HCT116 (cell line): ENCODE data around the gene POGLUT2. TPM values are rescaled to one million over a fixed set of nuclear protein-coding genes. Genes with fewer than 3 reads are reported as not detected.

ENCODE experiments used
- ATAC-seq: fragments of 200-7000 bp; cut with Tn5 transposase; 2 replicates; pipeline ENCODE4 v1.9.1; 2020; ENCODE audit warnings: mild to moderate bottlenecking, moderate library complexity
- BruUV-seq: library from RNA; stranded (reverse); fragments of 400-500 nt; replicated peaks from 2 replicates; lab custom pipeline; 2021; lab: Mats Ljungman, UMichigan
- CTCF ChIA-PET: fragments of 300-600 bp; sonication (Branson Sonifier 250); formaldehyde crosslinking; loops from one replicate; lab custom pipeline; 2021; ENCODE audit warnings: antibody characterized with exemption; lab: Charles Lee
- POLR2A ChIA-PET: fragments of 300-600, 350-600 bp; sonication (Branson Sonifier 250); formaldehyde crosslinking; loops from one replicate; lab custom pipeline; 2021; ENCODE audit warnings: antibody characterized with exemption; lab: Charles Lee
- RAD21 ChIA-PET, 2 experiments: fragments of 300-600 bp; sonication (Branson Sonifier 250); formaldehyde crosslinking; loops; one replicate each; lab custom pipeline; 2023; ENCODE audit warnings: low total read pairs in 2 of 2; ENCODE audit not compliant: uncharacterized antibody in 2 of 2, unreplicated experiment in 2 of 2, low non-redundant PET in 1 of 2; lab: Charles Lee
- DNase-seq: peaks from one replicate; pipeline ENCODE4 v3.0.0-alpha.2; 2010; ENCODE audit warnings: low read depth, low spot score
- H2AFZ ChIP-seq: fragments of 200-600 bp; shearing (Covaris generic), sonication (generic); 2 replicates; pipeline ENCODE4 v1.6.1; 2017; ENCODE audit warnings: low read depth, mixed run types, mixed read lengths, antibody characterized with exemption, low read length; ENCODE audit not compliant: poor library complexity, severe bottlenecking
- H3K27ac ChIP-seq: 2 replicates; pipeline ENCODE4 v1.5.1; 2012; ENCODE audit warnings: low read depth, low read length
- H3K27me3 ChIP-seq: fragments of 200-600 bp; sonication (generic); 2 replicates; pipeline ENCODE4 v1.6.1; 2016; ENCODE audit warnings: mixed run types, low read length, mixed read lengths; ENCODE audit not compliant: insufficient read depth
- H3K36me3 ChIP-seq, 2 experiments: fragments of 200-500 bp in 1 of 2; fragments of 200-600 bp in 1 of 2; sonication (Bioruptor generic) in 1 of 2; sonication (generic) in 1 of 2; 2 replicates each; pipeline versions ENCODE4 v1.5.1 to v1.6.1; 2014 to 2016; ENCODE audit warnings: low read length in 2 of 2, inconsistent platforms in 1 of 2, mixed read lengths in 1 of 2, mixed run types in 1 of 2; ENCODE audit not compliant: insufficient read depth in 2 of 2, control insufficient read depth in 1 of 2
- H3K4me1 ChIP-seq, 2 experiments: fragments of 200-600 bp in 1 of 2; sonication (generic) in 1 of 2; 2 replicates each; pipeline versions ENCODE4 v1.5.1 to v1.6.1; 2012 to 2017; ENCODE audit warnings: low read length in 2 of 2, inconsistent platforms in 1 of 2, mild to moderate bottlenecking in 1 of 2, mixed read lengths in 1 of 2, mixed run types in 1 of 2, moderate library complexity in 1 of 2; ENCODE audit not compliant: insufficient read depth in 2 of 2, control insufficient read depth in 1 of 2
- H3K4me2 ChIP-seq: fragments of 200-600 bp; sonication (generic); 2 replicates; pipeline ENCODE4 v1.6.1; 2017; ENCODE audit warnings: mixed run types, low read length, mixed read lengths
- H3K4me3 ChIP-seq, 2 experiments: fragments of 200-600 bp in 1 of 2; sonication (generic) in 1 of 2; replicated peaks in 1 of 2; 2 replicates each; pipeline ENCODE4 v1.5.1; 2011 to 2016; ENCODE audit warnings: low read length in 2 of 2, control low read depth in 1 of 2, low read depth in 1 of 2, mild to moderate bottlenecking in 1 of 2, mixed read lengths in 1 of 2, mixed run types in 1 of 2
- H3K79me2 ChIP-seq: fragments of 200-600 bp; sonication (generic); 2 replicates; pipeline ENCODE4 v1.6.1; 2017; ENCODE audit warnings: mild to moderate bottlenecking, mixed run types, low read length, moderate library complexity, mixed read lengths; ENCODE audit not compliant: insufficient read depth
- H3K9ac ChIP-seq: fragments of 200-600 bp; sonication (generic); 2 replicates; pipeline ENCODE4 v1.6.1; 2016; ENCODE audit warnings: low read length, mixed read lengths
- H3K9me2 ChIP-seq: fragments of 200-600 bp; sonication (generic), shearing (Covaris generic); 2 replicates; pipeline ENCODE4 v1.6.1; 2017; ENCODE audit warnings: mixed run types, mild to moderate bottlenecking, moderate library complexity; ENCODE audit not compliant: insufficient read depth
- H3K9me3 ChIP-seq, 2 experiments: fragments of 200-500 bp in 1 of 2; fragments of 200-600 bp in 1 of 2; sonication (Bioruptor generic) in 1 of 2; sonication (generic) in 1 of 2; 2 replicates each; pipeline ENCODE4 v1.6.1; 2014 to 2017; ENCODE audit warnings: low read length in 2 of 2, mixed read lengths in 2 of 2, inconsistent platforms in 1 of 2, low read depth in 1 of 2, mild to moderate bottlenecking in 1 of 2, mixed run types in 1 of 2, moderate library complexity in 1 of 2; ENCODE audit not compliant: control insufficient read depth in 1 of 2, insufficient read depth in 1 of 2
- H4K20me1 ChIP-seq: fragments of 200-600 bp; sonication (generic), shearing (Covaris generic); 2 replicates; pipeline ENCODE4 v1.6.1; 2017; ENCODE audit warnings: mixed run types, mild to moderate bottlenecking, moderate library complexity; ENCODE audit not compliant: insufficient read depth
- CEBPB ChIP-seq: IDR thresholded peaks from 2 replicates; pipeline ENCODE4 v1.6.1; 2012; ENCODE audit warnings: low read depth
- ELF1 ChIP-seq: IDR thresholded peaks from 2 replicates; pipeline ENCODE4 v1.6.1; 2012; ENCODE audit warnings: low read depth, borderline replicate concordance
- EZH2 ChIP-seq: fragments of 200-600 bp; sonication (generic); IDR thresholded peaks from 2 replicates; pipeline ENCODE4 v1.6.1; 2017; ENCODE audit warnings: antibody characterized with exemption, mixed run types
- EZH2phosphoT487 ChIP-seq: fragments of 200-600 bp; IDR thresholded peaks from 2 replicates; pipeline ENCODE4 v1.6.1; 2018; ENCODE audit warnings: antibody characterized with exemption, borderline replicate concordance
- JUND ChIP-seq: IDR thresholded peaks from 2 replicates; pipeline ENCODE4 v1.6.1; 2012
- POLR2AphosphoS5 ChIP-seq: IDR thresholded peaks from 2 replicates; pipeline ENCODE4 v1.6.1; 2011; ENCODE audit warnings: mild to moderate bottlenecking, low read depth, low read length, moderate library complexity
- RAD21 ChIP-seq: IDR thresholded peaks from 2 replicates; pipeline ENCODE4 v1.6.1; 2012; ENCODE audit warnings: low read depth, mild to moderate bottlenecking
- SIN3A ChIP-seq: IDR thresholded peaks from 2 replicates; pipeline ENCODE4 v1.6.1; 2012; ENCODE audit warnings: low read depth
- SP1 ChIP-seq: IDR thresholded peaks from 2 replicates; pipeline ENCODE4 v1.6.1; 2012; ENCODE audit warnings: low read depth
- TCF7L2 ChIP-seq: IDR thresholded peaks from 2 replicates; pipeline ENCODE4 v1.7.0; 2011; ENCODE audit warnings: borderline replicate concordance, inconsistent platforms; ENCODE audit not compliant: insufficient read depth, insufficient read length; ENCODE audit errors: extremely low read depth
- YY1 ChIP-seq: IDR thresholded peaks from 2 replicates; pipeline ENCODE4 v1.6.1; 2011; ENCODE audit warnings: low read length, low read depth, moderate library complexity, mild to moderate bottlenecking; ENCODE audit not compliant: insufficient replicate concordance; ENCODE audit errors: extremely low read depth
- ZFX ChIP-seq: fragments of 450-650 bp; IDR thresholded peaks from 2 replicates; pipeline ENCODE4 v1.6.1; 2017
- intact Hi-C: fragments of 100-400 bp; cut with micrococcal nuclease; formaldehyde crosslinking; loops from 2 replicates; pipeline ENCODE4 v1.10.0; 2022
- total RNA-seq: library from RNA; stranded (reverse); gene quantifications from one replicate; pipeline ENCODE4 v1.2.1, GENCODE V29; 2021; ENCODE audit not compliant: unreplicated experiment
- TF ChIP-seq, protein P1 (sequence below): IDR thresholded peaks from 2 replicates; pipeline ENCODE4 v1.6.1; 2012
- TF ChIP-seq, protein P2 (sequence below), 3 experiments: fragments of 200-600 bp in 1 of 3; sonication (generic) in 1 of 3; IDR thresholded peaks in 2 of 3; conservative IDR thresholded peaks in 1 of 3; 2 replicates each; pipeline ENCODE4 v1.5.1; 2012 to 2017; ENCODE audit warnings: low read depth in 2 of 3, low read length in 2 of 3, antibody characterized with exemption in 1 of 3, borderline replicate concordance in 1 of 3, control low read depth in 1 of 3, mild to moderate bottlenecking in 1 of 3, mixed read lengths in 1 of 3, mixed run types in 1 of 3, moderate library complexity in 1 of 3; ENCODE audit not compliant: insufficient read depth in 1 of 3
- TF ChIP-seq, protein P3 (sequence below): IDR thresholded peaks from 2 replicates; pipeline ENCODE4 v1.6.1; 2012; ENCODE audit warnings: low read depth

POGLUT2 gene
- total RNA-seq, 1 experiment from 2014 or later = 4.8 TPM

DNA sequence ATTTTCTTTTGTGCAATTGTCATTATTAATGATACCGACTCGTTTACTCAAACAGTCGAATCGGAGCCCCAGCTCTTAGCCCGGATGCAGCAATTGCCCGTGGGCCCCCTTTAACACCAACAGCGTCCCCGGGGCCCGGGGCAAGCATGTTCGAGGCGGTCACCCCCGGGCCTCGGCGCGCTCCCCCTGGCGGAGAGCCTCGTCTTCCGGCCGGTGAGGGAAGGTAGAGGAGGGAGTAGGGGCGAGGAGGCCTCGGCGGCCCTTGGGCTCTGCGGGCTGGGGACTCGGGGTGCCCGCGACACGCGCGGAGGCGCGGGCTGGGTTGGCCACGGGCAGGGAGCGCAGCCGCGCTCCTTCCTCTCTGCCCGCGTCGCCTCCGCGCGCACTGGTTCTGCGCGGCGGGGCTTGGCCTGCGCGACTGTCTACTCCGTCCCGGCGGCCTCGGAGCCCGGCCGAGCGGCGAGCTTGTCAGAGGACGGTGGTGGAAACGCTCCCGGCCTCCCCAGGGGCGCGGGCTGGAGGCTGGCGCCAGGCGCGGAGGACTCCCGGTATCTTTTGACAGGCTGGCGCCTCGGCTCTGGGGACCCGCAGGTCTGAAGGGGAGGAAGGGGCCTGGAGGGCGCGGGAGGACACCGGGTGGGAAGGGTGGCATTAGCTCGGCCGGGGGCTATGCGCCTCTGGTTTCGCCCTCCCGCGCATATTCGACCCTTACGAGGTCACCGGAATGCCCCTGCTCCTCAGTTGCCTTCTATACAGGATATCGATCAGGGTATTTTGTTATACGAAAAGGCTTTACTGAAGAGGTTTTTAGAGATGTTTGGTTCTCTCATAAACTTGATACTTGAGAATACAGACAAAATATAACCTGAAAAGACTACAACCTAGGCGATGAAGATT lies 1.6 kb upstream of the POGLUT2 start:
- H4K20me1 ChIP-seq = no peaks in the 10 kb centered on the region
- H3K9ac ChIP-seq = peak overlapping the region; percentile 67
- intact Hi-C loops = loop anchor here (2.0 to 5.0 kb wide), 2 partner anchors 44 to 1658 kb away; no protein-coding TSS in a partner anchor
- POLR2A ChIA-PET = no interaction called here
- CTCF ChIA-PET = interaction anchor here (0.7 to 1.5 kb wide), 3 partner anchors 8 to 204 kb away, joined by 3 to 4 read pairs (median 3); no protein-coding TSS in a partner anchor
- RAD21 ChIA-PET = no interaction called here
- no peaks in the 10 kb centered on the region for H3K27me3 ChIP-seq
- H3K79me2 ChIP-seq = peaks cover 11% of the 10 kb centered on the region
- H3K27ac ChIP-seq = peak overlapping the region; percentile 71
- BruUV-seq = no TSS peak
- H3K36me3 ChIP-seq = no peaks in the 10 kb centered on the region
- TF ChIP-seq POLR2AphosphoS5 = peak; percentile 67
- peak; percentile 22 for TF ChIP-seq RAD21
- TF ChIP-seq JUND = no peak
- TF ChIP-seq YY1 = peak; percentile 38
- TF ChIP-seq, protein P1, sequence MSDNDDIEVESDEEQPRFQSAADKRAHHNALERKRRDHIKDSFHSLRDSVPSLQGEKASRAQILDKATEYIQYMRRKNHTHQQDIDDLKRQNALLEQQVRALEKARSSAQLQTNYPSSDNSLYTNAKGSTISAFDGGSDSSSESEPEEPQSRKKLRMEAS = peak; percentile 70; the same call in 1 of the 2 replicates
- TF ChIP-seq, protein P2, sequence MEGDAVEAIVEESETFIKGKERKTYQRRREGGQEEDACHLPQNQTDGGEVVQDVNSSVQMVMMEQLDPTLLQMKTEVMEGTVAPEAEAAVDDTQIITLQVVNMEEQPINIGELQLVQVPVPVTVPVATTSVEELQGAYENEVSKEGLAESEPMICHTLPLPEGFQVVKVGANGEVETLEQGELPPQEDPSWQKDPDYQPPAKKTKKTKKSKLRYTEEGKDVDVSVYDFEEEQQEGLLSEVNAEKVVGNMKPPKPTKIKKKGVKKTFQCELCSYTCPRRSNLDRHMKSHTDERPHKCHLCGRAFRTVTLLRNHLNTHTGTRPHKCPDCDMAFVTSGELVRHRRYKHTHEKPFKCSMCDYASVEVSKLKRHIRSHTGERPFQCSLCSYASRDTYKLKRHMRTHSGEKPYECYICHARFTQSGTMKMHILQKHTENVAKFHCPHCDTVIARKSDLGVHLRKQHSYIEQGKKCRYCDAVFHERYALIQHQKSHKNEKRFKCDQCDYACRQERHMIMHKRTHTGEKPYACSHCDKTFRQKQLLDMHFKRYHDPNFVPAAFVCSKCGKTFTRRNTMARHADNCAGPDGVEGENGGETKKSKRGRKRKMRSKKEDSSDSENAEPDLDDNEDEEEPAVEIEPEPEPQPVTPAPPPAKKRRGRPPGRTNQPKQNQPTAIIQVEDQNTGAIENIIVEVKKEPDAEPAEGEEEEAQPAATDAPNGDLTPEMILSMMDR (IDR thresholded peaks at IDR 0.05 in 2 of 3, conservative IDR thresholded peaks at IDR 0.05 in 1 of 3; ENCODE audit: borderline replicate concordance in 1 of 3, insufficient read depth in 1 of 3, low read depth in 2 of 3, low read length in 2 of 3) = peak; percentile 49 to 78 (median 77); a peak in 5 of 6 replicates
- TF ChIP-seq CEBPB = no peak
- peak; percentile 40; the same call in 1 of the 2 replicates for TF ChIP-seq SIN3A
- TF ChIP-seq ELF1 = no peak
- TF ChIP-seq SP1 = no peak; the same call in 1 of the 2 replicates
- no peak for TF ChIP-seq EZH2phosphoT487
- TF ChIP-seq TCF7L2 = no peak
- TF ChIP-seq, protein P3, sequence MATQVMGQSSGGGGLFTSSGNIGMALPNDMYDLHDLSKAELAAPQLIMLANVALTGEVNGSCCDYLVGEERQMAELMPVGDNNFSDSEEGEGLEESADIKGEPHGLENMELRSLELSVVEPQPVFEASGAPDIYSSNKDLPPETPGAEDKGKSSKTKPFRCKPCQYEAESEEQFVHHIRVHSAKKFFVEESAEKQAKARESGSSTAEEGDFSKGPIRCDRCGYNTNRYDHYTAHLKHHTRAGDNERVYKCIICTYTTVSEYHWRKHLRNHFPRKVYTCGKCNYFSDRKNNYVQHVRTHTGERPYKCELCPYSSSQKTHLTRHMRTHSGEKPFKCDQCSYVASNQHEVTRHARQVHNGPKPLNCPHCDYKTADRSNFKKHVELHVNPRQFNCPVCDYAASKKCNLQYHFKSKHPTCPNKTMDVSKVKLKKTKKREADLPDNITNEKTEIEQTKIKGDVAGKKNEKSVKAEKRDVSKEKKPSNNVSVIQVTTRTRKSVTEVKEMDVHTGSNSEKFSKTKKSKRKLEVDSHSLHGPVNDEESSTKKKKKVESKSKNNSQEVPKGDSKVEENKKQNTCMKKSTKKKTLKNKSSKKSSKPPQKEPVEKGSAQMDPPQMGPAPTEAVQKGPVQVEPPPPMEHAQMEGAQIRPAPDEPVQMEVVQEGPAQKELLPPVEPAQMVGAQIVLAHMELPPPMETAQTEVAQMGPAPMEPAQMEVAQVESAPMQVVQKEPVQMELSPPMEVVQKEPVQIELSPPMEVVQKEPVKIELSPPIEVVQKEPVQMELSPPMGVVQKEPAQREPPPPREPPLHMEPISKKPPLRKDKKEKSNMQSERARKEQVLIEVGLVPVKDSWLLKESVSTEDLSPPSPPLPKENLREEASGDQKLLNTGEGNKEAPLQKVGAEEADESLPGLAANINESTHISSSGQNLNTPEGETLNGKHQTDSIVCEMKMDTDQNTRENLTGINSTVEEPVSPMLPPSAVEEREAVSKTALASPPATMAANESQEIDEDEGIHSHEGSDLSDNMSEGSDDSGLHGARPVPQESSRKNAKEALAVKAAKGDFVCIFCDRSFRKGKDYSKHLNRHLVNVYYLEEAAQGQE = no peak
- TF ChIP-seq EZH2 = no peak
- peak; percentile 97 for TF ChIP-seq ZFX
- TF ChIP-seq, all 23 proteins: peak for 7
- peaks cover 6 to 11% of the 10 kb centered on the region in 2 experiments for H3K4me1 ChIP-seq
- no peaks in the 10 kb centered on the region for H3K9me3 ChIP-seq
- H2AFZ ChIP-seq = no peak overlapping the region
- DNase-seq (peak; percentile 34), ATAC-seq (peak; percentile 74)
- H3K4me3 ChIP-seq = peak overlapping the region; percentile 82 to 99
- H3K4me2 ChIP-seq = peak overlapping the region; percentile 92
- H3K9me2 ChIP-seq = no peaks in the 10 kb centered on the region
